Left lung (tissue), 10 donors: ENCODE results near the gene MYT1. TPM values are rescaled to one million over a fixed set of nuclear protein-coding genes. Genes with fewer than 3 reads are reported as not detected.

Experiments used
- ATAC-seq: fragments of 200-7000 bp; cut with Tn5 transposase; one replicate; pipeline ENCODE4 v1.9.1; 2020; ENCODE audit warnings: moderate library complexity
- DNase-seq, 4 donors: peaks; one replicate each; pipeline ENCODE4 v3.0.0-alpha.2; 2013 to 2020
- H3K27ac ChIP-seq, 2 donors: fragments of 200-600 bp; sonication (generic) in 1 of 2; one replicate each; pipeline versions ENCODE4 v1.5.0 to v1.8.0; 2020 to 2021
- H3K27me3 ChIP-seq, 2 donors: fragments of 200-600 bp; sonication (generic) in 1 of 2; one replicate each; pipeline versions ENCODE4 v1.5.0 to v1.8.0; 2020 to 2021
- H3K36me3 ChIP-seq, 2 donors: fragments of 200-600 bp; sonication (generic) in 1 of 2; one replicate each; pipeline versions ENCODE4 v1.5.0 to v1.8.0; 2020 to 2021
- H3K4me1 ChIP-seq, 2 donors: fragments of 200-600 bp; one replicate each; pipeline ENCODE4 v1.8.0; 2021
- H3K4me3 ChIP-seq, 2 donors: fragments of 200-600 bp; sonication (generic) in 1 of 2; one replicate each; pipeline versions ENCODE4 v1.5.0 to v1.8.0; 2020 to 2021; ENCODE audit warnings: mild to moderate bottlenecking in 1 of 2
- H3K9me3 ChIP-seq, 2 donors: fragments of 200-600 bp; sonication (generic) in 1 of 2; one replicate each; pipeline versions ENCODE4 v1.5.0 to v1.8.0; 2020 to 2021
- intact Hi-C, 2 donors: fragments of 100-400 bp; cut with DNase I; formaldehyde crosslinking; loops; one replicate each; pipeline versions ENCODE4 v1.11.2 to v1.14.2; 2022
- polyA plus RNA-seq, 6 donors: library from polyadenylated mRNA; unstranded; fragments of 120-200 nt; gene quantifications; one replicate each; pipeline ENCODE4 v1.2.1, GENCODE V29; 2013; ENCODE audit not compliant: insufficient read length in 6 of 6
- total RNA-seq, 2 donors: library from RNA; stranded (reverse); fragmentation: NEBNext Ultra II Directional; extraction: Animal tissue kit (Norgen Biotek cat#: 25700); gene quantifications; one replicate each; pipeline ENCODE4 v1.2.1, GENCODE V29; 2021
- TF ChIP-seq, protein P1 (sequence below), 2 donors: fragments of 200-600 bp; sonication (generic) in 1 of 2; IDR thresholded peaks; one replicate each; pipeline versions ENCODE4 v1.5.0 to v1.8.0; 2021; ENCODE audit warnings: antibody characterized with exemption in 2 of 2
- donor health status: DM: no; HTN: yes; CAD: no.
- donor health status: DM: no; HTN: no; CAD: no.

Gene MYT1
- total and polyA plus RNA-seq, 8 donors, result 0.26 to 0.42 (median 0.32) TPM; not detected in 2

- H3K36me3 ChIP-seq, result no peaks in the 10 kb centered on the region
- no peaks in the 10 kb centered on the region for H3K4me1 ChIP-seq
- no peak for DNase-seq
- no peak for ATAC-seq
- peaks cover 0 to 5% of the 10 kb centered on the region in 2 donors for H3K9me3 ChIP-seq
- H3K27ac ChIP-seq, result no peak overlapping the region
- no peak overlapping the region for H3K4me3 ChIP-seq
- intact Hi-C loops, result no loop called here
- TF ChIP-seq, protein P1, sequence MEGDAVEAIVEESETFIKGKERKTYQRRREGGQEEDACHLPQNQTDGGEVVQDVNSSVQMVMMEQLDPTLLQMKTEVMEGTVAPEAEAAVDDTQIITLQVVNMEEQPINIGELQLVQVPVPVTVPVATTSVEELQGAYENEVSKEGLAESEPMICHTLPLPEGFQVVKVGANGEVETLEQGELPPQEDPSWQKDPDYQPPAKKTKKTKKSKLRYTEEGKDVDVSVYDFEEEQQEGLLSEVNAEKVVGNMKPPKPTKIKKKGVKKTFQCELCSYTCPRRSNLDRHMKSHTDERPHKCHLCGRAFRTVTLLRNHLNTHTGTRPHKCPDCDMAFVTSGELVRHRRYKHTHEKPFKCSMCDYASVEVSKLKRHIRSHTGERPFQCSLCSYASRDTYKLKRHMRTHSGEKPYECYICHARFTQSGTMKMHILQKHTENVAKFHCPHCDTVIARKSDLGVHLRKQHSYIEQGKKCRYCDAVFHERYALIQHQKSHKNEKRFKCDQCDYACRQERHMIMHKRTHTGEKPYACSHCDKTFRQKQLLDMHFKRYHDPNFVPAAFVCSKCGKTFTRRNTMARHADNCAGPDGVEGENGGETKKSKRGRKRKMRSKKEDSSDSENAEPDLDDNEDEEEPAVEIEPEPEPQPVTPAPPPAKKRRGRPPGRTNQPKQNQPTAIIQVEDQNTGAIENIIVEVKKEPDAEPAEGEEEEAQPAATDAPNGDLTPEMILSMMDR (IDR thresholded peaks at IDR 0.05), result no peak
- peaks cover 0 to 54% of the 10 kb centered on the region in 2 donors for H3K27me3 ChIP-seq
Observed at GRCh38 chr20:64188091-64188490, 23.8 kb downstream of the MYT1 start.

DNA sequence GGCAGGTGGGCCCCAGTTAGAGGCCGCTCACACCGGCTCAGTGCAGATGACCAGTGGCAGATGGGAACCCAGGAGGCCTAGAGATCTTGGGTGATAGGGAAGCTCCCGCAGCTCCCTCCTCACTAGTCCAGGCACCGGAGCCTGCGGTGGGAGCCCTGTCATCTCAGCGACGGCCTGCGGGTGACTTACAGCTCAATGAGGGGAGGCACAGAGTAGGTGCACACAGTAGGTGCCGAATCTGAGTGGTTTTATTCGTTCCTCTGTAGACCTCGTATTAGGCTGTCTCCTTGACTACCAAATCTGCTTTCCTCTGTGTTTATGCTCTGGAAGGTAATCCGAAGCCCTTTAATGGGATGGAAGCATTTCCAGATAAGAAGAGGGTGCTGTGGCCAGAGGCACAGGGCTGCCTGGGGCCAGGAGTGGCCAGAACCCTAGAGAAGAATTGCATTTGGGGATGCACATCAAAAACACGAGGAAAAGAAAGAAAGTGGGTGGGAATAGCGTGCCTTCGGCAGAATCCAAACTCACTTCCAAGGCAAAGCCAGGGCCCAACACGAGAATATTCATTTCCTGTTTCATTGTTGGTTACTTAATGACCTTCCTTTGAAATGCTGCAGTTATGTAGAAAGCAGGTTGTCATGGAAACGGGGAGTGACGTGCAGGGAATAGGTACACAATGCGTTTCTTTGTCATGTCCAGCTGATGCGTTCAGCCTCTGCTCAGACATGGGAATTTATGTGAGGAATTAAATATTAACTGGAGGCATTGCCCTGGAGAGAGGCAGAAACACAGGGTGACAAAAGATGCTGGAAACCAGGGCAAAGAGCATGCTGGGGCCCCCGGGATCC is 24.7 kb downstream of the MYT1 start:
- no peak overlapping the region for H3K27ac ChIP-seq
- intact Hi-C loops, result no loop called here
- no peaks in the 10 kb centered on the region for H3K4me1 ChIP-seq
- DNase-seq (peak in 1 of 4 donors; percentile 59), ATAC-seq (no peak)
- no peaks in the 10 kb centered on the region for H3K36me3 ChIP-seq
- H3K9me3 ChIP-seq, result peaks cover 0 to 5% of the 10 kb centered on the region in 2 donors
- peaks cover 0 to 56% of the 10 kb centered on the region in 2 donors for H3K27me3 ChIP-seq
- TF ChIP-seq, protein P1 (IDR thresholded peaks at IDR 0.05), result no peak
- no peak overlapping the region for H3K4me3 ChIP-seq

GRCh38 chr20:64189530-64189966 is 25.3 kb downstream of the MYT1 start:
- no peak for DNase-seq
- intact Hi-C loops, result no loop called here
- no peak for ATAC-seq

GRCh38 chr20:64189986-64190385 is 25.7 kb downstream of the MYT1 start:
- TF ChIP-seq, protein P1 (IDR thresholded peaks at IDR 0.05), result no peak
- no peak for ATAC-seq
- Histone ChIP-seq H3K27ac (no peak overlapping the region), H3K4me1 (no peaks in the 10 kb centered on the region), H3K27me3 (peaks cover 0 to 60% of the 10 kb centered on the region in 2 donors), H3K9me3 (peaks cover 0 to 5% of the 10 kb centered on the region in 2 donors), H3K4me3 (no peak overlapping the region), H3K36me3 (no peaks in the 10 kb centered on the region)
- no peak for DNase-seq
- intact Hi-C loops, result no loop called here

More at GRCh38 chr20:64189530-64189966, 25.3 kb downstream of the MYT1 start:
- Histone ChIP-seq H3K4me1 (no peaks in the 10 kb centered on the region), H3K36me3 (no peaks in the 10 kb centered on the region), H3K9me3 (peaks cover 0 to 5% of the 10 kb centered on the region in 2 donors), H3K27ac (no peak overlapping the region), H3K4me3 (no peak overlapping the region), H3K27me3 (peaks cover 0 to 61% of the 10 kb centered on the region in 2 donors)
- TF ChIP-seq, protein P1 (IDR thresholded peaks at IDR 0.05), result no peak

GRCh38 chr20:64191002-64191401 is 26.8 kb downstream of the MYT1 start:
- ATAC-seq (no peak), DNase-seq (no peak)
- H3K27ac ChIP-seq, result no peak overlapping the region
- TF ChIP-seq, protein P1 (IDR thresholded peaks at IDR 0.05), result no peak
- no peaks in the 10 kb centered on the region for H3K36me3 ChIP-seq
- peaks cover 0 to 59% of the 10 kb centered on the region in 2 donors for H3K27me3 ChIP-seq
- no peaks in the 10 kb centered on the region for H3K4me1 ChIP-seq
- intact Hi-C loops, result no loop called here
- no peak overlapping the region for H3K4me3 ChIP-seq
- peaks cover 0 to 5% of the 10 kb centered on the region in 2 donors for H3K9me3 ChIP-seq
